Fibroblast of villous mesenchyme (primary cell): ENCODE data around the gene SELENOW. TPM values are rescaled to one million over a fixed set of nuclear protein-coding genes. Genes with fewer than 3 reads are reported as not detected.
A peak's percentile ranks its signal among the peaks of the same experiment; 100 is the strongest.
"Not testable (repeated sequence)": the region's sequence is repeated elsewhere in the genome, so short reads cannot be mapped to it uniquely, and the experiment has no call there.

Experiments used
- DNase-seq: peaks from one replicate; pipeline ENCODE4 v3.0.0-alpha.2; 2010; ENCODE audit warnings: low read depth
- H3K4me3 ChIP-seq: 2 replicates; pipeline ENCODE4 v1.5.1; 2011; ENCODE audit warnings: low read depth, mild to moderate bottlenecking, low read length
- total RNA-seq: library from RNA; depleted of rRNA; stranded (reverse); fragments of >200 nt; gene quantifications from 2 replicates; pipeline ENCODE4 v1.2.3, GENCODE V29; 2012
- TF ChIP-seq, protein P1 (sequence below): IDR thresholded peaks from 2 replicates; pipeline ENCODE4 v1.5.1; 2012; ENCODE audit warnings: low read depth, mild to moderate bottlenecking, low read length; ENCODE audit not compliant: insufficient read depth

SELENOW gene
- total RNA-seq, 1 donor, result 328 TPM

DNA sequence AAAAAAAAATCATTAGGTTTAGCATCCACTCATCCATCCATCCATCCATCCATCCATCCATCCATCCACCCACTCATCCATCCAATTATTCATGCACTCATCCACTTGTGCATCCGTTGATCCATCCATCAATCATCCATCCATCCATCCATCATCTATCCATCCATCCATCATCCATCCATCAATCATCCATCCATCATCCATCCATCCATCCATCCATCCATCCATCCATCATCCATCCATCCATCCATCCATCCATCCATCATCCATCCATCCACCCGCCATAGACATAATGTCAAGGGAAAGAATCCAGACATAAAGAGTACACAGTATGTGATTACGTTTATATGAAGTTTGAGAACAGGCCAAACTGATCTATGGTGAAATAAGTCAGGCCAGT, 9.0 kb upstream of the SELENOW start:
- DNase-seq, result no peak
- H3K4me3 ChIP-seq, result no peak overlapping the region
- TF ChIP-seq, protein P1, sequence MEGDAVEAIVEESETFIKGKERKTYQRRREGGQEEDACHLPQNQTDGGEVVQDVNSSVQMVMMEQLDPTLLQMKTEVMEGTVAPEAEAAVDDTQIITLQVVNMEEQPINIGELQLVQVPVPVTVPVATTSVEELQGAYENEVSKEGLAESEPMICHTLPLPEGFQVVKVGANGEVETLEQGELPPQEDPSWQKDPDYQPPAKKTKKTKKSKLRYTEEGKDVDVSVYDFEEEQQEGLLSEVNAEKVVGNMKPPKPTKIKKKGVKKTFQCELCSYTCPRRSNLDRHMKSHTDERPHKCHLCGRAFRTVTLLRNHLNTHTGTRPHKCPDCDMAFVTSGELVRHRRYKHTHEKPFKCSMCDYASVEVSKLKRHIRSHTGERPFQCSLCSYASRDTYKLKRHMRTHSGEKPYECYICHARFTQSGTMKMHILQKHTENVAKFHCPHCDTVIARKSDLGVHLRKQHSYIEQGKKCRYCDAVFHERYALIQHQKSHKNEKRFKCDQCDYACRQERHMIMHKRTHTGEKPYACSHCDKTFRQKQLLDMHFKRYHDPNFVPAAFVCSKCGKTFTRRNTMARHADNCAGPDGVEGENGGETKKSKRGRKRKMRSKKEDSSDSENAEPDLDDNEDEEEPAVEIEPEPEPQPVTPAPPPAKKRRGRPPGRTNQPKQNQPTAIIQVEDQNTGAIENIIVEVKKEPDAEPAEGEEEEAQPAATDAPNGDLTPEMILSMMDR, result no peak

DNA sequence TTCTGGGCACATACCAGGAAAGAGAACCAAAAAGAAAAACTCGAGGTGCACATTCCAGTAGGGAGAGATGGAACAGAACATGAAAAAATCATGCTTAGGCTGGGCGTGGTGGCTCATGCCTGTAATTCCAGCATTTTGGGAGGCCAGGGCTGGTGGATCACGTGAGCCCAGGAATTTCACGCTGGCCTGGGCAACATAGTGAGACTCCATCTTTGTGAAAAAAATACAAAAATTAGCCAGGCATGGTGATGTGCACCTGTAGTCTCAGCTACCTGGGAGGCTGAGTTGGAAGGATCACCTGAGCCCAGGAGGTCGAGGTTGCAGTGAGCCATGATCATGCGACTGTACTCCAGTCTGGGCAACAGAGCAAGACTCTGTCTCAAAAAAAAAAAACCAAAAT, 7.2 kb upstream of the SELENOW start:
- DNase-seq, H3K4me3 ChIP-seq: not testable (repeated sequence)

DNA sequence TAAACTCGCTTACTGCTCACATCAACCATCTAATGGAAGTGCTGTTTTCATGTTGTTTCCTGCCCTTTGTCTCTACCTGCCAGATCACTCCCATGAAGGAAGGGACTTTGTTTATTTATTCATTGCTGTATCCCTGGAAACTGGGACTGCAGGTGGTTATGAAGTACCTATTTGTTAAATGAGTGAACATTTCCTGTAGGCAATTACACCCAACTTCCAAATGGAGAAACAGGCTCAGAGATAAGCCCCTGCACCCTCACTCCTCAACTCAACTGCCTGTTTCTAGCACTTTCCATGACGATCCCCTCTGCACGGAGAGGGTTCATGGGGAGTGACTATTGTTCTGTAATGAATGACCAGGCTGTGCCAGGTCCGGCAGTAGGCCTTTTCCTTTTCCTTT, 1.9 kb upstream of the SELENOW start:
- H3K4me3 ChIP-seq, result no peak overlapping the region
- TF ChIP-seq, protein P1, result no peak
- DNase-seq, result no peak

DNA sequence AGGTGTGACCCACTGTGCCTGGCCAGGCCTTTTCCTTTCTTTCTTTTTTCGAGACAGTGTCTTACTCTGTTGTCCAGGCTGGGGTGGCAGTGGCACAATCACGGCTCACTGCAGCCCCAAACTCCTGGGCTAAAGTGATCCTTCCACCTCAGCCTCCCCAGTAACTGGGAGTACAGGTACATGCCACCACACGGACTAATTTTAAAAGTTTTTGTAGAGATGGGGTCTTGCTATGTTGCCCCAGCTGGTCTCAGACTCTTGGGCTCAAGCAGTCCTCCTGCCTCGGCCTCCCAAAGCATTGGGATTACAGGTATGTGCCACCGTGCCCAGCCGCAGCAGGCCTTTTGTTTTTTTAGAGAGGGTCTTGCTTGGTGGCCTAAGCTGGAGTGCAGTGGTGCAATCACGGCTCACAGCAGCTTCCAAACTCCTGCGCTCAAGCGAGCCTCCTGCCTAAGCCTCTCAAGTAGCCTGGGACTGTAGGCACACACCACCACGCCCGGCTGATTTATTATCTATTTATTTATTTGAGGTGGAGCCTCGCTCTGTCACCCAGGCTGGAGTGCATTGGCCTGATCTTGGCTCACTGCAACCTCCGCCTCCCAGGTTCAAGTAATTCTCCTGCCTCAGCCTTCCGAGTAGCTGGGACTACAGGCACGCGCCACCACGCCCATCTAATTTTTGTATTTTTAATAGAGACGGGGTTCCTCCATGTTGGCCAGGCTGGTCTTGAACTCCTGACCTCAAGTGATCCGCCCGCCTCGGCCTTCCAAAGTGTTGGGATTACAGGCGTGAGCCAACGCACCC, 1.1 kb upstream of the SELENOW start:
- H3K4me3 ChIP-seq, result peak overlapping the region; percentile 94
- DNase-seq, result not testable (repeated sequence)

DNA sequence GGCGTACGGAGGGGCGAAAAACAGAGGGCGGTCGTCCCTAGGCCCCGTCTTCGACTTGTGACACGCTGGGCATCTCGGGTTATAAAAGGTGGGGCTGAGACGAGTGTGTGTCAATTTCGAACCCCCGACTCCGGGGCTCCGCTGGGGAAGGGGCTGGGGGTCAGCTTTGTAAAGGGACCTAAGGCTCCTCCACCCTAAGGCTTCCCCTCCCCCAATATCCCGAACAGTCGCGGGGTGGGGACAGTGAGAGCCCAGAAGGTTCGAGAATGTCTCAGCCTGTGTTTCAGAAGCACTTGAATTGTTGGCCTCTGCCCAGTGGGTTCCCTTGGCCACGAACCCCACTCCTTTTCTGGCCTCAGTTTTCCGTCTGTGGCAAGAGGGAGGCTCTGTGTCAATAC, 450 bp downstream of the SELENOW start:
- TF ChIP-seq, protein P1, result no peak
- peak overlapping the region; percentile 94 for H3K4me3 ChIP-seq
- DNase-seq, result peak; percentile 20

DNA sequence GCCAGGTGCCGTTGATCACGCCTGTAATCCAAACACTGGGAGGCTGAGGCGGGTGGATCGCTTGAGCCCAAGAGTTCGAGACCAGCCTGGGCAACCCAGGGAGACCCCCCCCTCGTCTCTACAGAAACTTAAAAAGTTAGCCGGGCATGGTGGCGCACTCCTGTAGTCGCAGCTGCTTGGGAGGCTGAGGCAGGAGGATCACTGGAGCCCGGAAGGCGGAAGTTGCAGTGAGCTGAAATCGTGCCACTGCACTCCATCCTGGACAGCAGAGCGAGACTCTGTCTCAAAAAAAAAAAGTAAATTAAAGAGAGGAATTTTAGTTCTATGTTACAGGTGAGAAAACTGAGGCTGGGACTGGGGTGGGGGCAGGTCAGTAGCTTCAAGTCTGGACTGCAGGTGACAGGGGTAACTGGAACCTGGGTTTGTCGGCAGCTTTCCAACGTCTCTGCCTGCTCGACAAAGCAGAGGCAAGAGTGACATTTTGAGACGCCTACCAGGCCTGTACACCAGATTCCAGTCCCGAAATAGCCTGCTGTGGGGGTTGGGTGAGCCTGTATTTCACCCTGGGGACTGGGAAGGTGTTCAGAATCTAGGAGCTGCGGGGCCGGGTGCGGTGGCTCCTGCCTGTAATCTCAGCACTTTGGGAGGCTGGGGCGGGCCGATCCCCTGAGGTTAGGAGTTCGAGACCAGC, 1.2 kb downstream of the SELENOW start:
- peak; percentile 22 for DNase-seq
- H3K4me3 ChIP-seq, result peak overlapping the region; percentile 94
- TF ChIP-seq, protein P1, result no peak

DNA sequence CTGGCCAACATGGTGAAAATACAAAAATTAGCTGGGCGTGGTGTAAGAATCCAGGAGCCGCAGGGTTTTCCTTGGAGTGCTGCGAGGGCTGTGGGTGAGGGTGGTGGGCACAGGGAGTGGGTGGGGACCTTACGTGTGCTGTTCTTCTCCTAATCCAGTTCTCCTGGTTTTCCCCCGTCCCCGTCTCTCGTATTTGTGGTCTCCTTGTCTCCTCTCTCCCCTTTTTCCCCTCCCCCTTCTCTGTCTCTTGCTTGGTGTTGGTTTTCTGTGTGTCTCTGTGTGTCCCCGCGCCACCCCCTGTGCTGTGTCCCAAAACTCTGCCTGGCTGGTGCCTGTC, 1.7 kb downstream of the SELENOW start:
- peak overlapping the region; percentile 94 for H3K4me3 ChIP-seq
- DNase-seq, result no peak
- TF ChIP-seq, protein P1, result no peak
